IMR-90 (cell line): ENCODE data around the gene SCGB3A2.

Experiments
- BHLHE40 ChIP-seq: fragments of 150-350 bp; IDR thresholded peaks from 2 replicates; pipeline ENCODE4 v1.6.1; 2016; ENCODE audit warnings: mild to moderate bottlenecking, low read depth, low read length
- CEBPB ChIP-seq: IDR thresholded peaks from 2 replicates; pipeline ENCODE4 v1.6.1; 2012; ENCODE audit warnings: low read depth, low read length, improper control_type of control experiment
- CTCF ChIP-seq: conservative IDR thresholded peaks from 2 replicates; pipeline ENCODE4 v1.5.1; 2012; ENCODE audit warnings: mild to moderate bottlenecking, low read depth, low read length, improper control_type of control experiment
- ELK1 ChIP-seq: fragments of 150-350 bp; IDR thresholded peaks from 2 replicates; pipeline ENCODE4 v1.6.1; 2016; ENCODE audit warnings: low read depth, mild to moderate bottlenecking, low read length, moderate library complexity, borderline replicate concordance
- FOS ChIP-seq: fragments of 150-350 bp; IDR thresholded peaks from 2 replicates; pipeline ENCODE4 v1.6.1; 2016; ENCODE audit warnings: low read depth, low read length
- MXI1 ChIP-seq: IDR thresholded peaks from 2 replicates; pipeline ENCODE4 v1.6.1; 2012; ENCODE audit warnings: low read depth, mild to moderate bottlenecking, low read length, moderate library complexity, borderline replicate concordance
- POLR2A ChIP-seq: IDR thresholded peaks from 2 replicates; pipeline ENCODE4 v1.6.1; 2012; ENCODE audit warnings: mild to moderate bottlenecking, low read depth, low read length
- RAD21 ChIP-seq: IDR thresholded peaks from 2 replicates; pipeline ENCODE4 v1.6.1; 2012; ENCODE audit warnings: low read length, improper control_type of control experiment
- RCOR1 ChIP-seq: IDR thresholded peaks from 2 replicates; pipeline ENCODE4 v1.6.1; 2012; ENCODE audit warnings: mild to moderate bottlenecking, low read length, improper control_type of control experiment; ENCODE audit not compliant: insufficient replicate concordance
- RFX5 ChIP-seq: IDR thresholded peaks from 2 replicates; pipeline ENCODE4 v1.8.0; 2012; ENCODE audit warnings: low read depth, mild to moderate bottlenecking, low read length, moderate library complexity
- SMC3 ChIP-seq: fragments of 150-350 bp; IDR thresholded peaks from 2 replicates; pipeline ENCODE4 v1.6.1; 2016; ENCODE audit warnings: low read depth, mild to moderate bottlenecking, antibody characterized with exemption, low read length, moderate library complexity
- TF ChIP-seq, protein P1 (sequence below): fragments of 150-350 bp; IDR thresholded peaks from 2 replicates; pipeline ENCODE4 v1.6.1; 2017; ENCODE audit warnings: mild to moderate bottlenecking, antibody characterized with exemption, low read length, low read depth

GRCh38 chr5:147906326-147907095, 28.0 kb downstream of the SCGB3A2 start, which contains the start of gene C5orf46:
- no peak for TF ChIP-seq CTCF
- TF ChIP-seq RCOR1: no peak
- TF ChIP-seq RAD21: no peak
- no peak for TF ChIP-seq POLR2A
- TF ChIP-seq ELK1: no peak
- no peak for TF ChIP-seq MXI1
- no peak for TF ChIP-seq FOS
- TF ChIP-seq CEBPB: peak; percentile 90
- no peak for TF ChIP-seq SMC3
- TF ChIP-seq RFX5: no peak
- no peak for TF ChIP-seq BHLHE40
- TF ChIP-seq, protein P1, sequence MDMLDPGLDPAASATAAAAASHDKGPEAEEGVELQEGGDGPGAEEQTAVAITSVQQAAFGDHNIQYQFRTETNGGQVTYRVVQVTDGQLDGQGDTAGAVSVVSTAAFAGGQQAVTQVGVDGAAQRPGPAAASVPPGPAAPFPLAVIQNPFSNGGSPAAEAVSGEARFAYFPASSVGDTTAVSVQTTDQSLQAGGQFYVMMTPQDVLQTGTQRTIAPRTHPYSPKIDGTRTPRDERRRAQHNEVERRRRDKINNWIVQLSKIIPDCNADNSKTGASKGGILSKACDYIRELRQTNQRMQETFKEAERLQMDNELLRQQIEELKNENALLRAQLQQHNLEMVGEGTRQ: no peak
